WTC11 (cell line): ENCODE measurements around the gene GMEB1.

ENCODE experiments used
- FOXJ3 ChIP-seq: sonication (generic); formaldehyde crosslinking; IDR thresholded peaks from 2 replicates; pipeline ENCODE4 v1.9.0; 2021; ENCODE audit warnings: missing genetic modification reagents, mild to moderate bottlenecking, borderline replicate concordance
- KAT7 ChIP-seq: sonication (generic); formaldehyde crosslinking; IDR thresholded peaks from 2 replicates; pipeline ENCODE4 v1.8.1; 2023; ENCODE audit warnings: missing genetic modification reagents, mild to moderate bottlenecking, borderline replicate concordance
- TF ChIP-seq, protein P1 (sequence below): fragments of 200-600 bp; IDR thresholded peaks from 2 replicates; pipeline ENCODE4 v1.8.0; 2022; ENCODE audit warnings: antibody characterized with exemption
- TF ChIP-seq, protein P2 (sequence below): sonication (generic); formaldehyde crosslinking; IDR thresholded peaks from 2 replicates; pipeline ENCODE4 v1.8.0; 2022; ENCODE audit warnings: mild to moderate bottlenecking, missing genetic modification reagents

DNA sequence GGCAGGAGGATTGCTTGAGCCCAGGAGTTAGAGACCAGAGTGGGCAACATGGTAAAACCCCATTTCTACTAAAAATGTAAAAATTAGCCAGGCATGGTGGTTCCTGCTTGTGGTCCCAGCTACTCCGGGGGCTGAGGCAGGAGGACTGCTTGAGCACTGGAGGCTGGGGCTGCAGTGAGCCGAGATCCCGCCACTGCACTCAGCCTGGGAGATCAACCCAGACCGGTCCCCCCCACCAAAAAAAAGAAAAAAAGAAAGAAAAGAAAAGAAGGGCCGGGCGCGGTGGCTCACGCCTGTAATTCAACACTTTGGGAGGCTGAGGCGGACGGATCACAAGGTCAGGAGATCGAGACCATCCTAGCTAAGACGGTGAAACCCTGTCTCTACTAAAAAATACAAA lies 1.8 kb upstream of the GMEB1 start:
- TF ChIP-seq, protein P1, sequence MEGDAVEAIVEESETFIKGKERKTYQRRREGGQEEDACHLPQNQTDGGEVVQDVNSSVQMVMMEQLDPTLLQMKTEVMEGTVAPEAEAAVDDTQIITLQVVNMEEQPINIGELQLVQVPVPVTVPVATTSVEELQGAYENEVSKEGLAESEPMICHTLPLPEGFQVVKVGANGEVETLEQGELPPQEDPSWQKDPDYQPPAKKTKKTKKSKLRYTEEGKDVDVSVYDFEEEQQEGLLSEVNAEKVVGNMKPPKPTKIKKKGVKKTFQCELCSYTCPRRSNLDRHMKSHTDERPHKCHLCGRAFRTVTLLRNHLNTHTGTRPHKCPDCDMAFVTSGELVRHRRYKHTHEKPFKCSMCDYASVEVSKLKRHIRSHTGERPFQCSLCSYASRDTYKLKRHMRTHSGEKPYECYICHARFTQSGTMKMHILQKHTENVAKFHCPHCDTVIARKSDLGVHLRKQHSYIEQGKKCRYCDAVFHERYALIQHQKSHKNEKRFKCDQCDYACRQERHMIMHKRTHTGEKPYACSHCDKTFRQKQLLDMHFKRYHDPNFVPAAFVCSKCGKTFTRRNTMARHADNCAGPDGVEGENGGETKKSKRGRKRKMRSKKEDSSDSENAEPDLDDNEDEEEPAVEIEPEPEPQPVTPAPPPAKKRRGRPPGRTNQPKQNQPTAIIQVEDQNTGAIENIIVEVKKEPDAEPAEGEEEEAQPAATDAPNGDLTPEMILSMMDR = no peak
- TF ChIP-seq, protein P2, sequence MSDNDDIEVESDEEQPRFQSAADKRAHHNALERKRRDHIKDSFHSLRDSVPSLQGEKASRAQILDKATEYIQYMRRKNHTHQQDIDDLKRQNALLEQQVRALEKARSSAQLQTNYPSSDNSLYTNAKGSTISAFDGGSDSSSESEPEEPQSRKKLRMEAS (CRISPR knock-in tag) = no peak
- TF ChIP-seq FOXJ3 (CRISPR knock-in tag) = no peak
- TF ChIP-seq KAT7 = no peak
